GM19467 (cell line): ENCODE data around the gene UGT1A9.

Source experiments
- ATAC-seq: cut with Tn5 transposase; IDR thresholded peaks from one replicate; pipeline ENCODE4 v1.9.1; 2021; ENCODE audit warnings: mild to moderate bottlenecking, moderate library complexity; ENCODE audit not compliant: unreplicated experiment

UGT1A9 gene

GRCh38 chr2:233813236-233814055 lies 141.7 kb downstream of the UGT1A9 start:
- ATAC-seq = no peak

GRCh38 chr2:233814056-233814835 lies 142.5 kb downstream of the UGT1A9 start:
- ATAC-seq = no peak

- no peak for ATAC-seq
Observed at GRCh38 chr2:233815861-233816260, 144.2 kb downstream of the UGT1A9 start.

GRCh38 chr2:233816334-233816733 lies 144.6 kb downstream of the UGT1A9 start:
- ATAC-seq = no peak

GRCh38 chr2:233816771-233817170 lies 145.1 kb downstream of the UGT1A9 start:
- ATAC-seq = no peak

GRCh38 chr2:233817361-233817911 lies 145.7 kb downstream of the UGT1A9 start:
- no peak for ATAC-seq

- ATAC-seq = no peak
Observed at GRCh38 chr2:233817995-233818638, 146.4 kb downstream of the UGT1A9 start.

GRCh38 chr2:233818639-233819621 lies 147.2 kb downstream of the UGT1A9 start:
- no peak for ATAC-seq

- no peak for ATAC-seq
Observed at GRCh38 chr2:233819884-233820773, 148.4 kb downstream of the UGT1A9 start.

- ATAC-seq = no peak
Observed at GRCh38 chr2:233820774-233821105, 149.0 kb downstream of the UGT1A9 start.

- no peak for ATAC-seq
Observed at GRCh38 chr2:233821196-233821595, 149.5 kb downstream of the UGT1A9 start.

- no peak for ATAC-seq
Observed at GRCh38 chr2:233821709-233822100, 150.0 kb downstream of the UGT1A9 start.

GRCh38 chr2:233822101-233822771 lies 150.5 kb downstream of the UGT1A9 start:
- ATAC-seq = no peak
